Thyroid gland (tissue), 4 donors: ENCODE data around the gene B4GAT1. TPM values are rescaled to one million over a fixed set of nuclear protein-coding genes. Genes with fewer than 3 reads are reported as not detected.
A peak's percentile ranks its signal among the peaks of the same experiment; 100 is the strongest.

Experiments used
- DNase-seq, 2 donors: peaks; one replicate each; pipeline ENCODE4 v3.0.0-alpha.2; 2019
- H3K27ac ChIP-seq, 3 donors: fragments of 200-600 bp; sonication (generic); 1 replicate in 2 of 3; 2 replicates in 1 of 3; pipeline ENCODE4 v1.5.1; 2016 to 2019; ENCODE audit warnings: mild to moderate bottlenecking in 1 of 3, moderate library complexity in 1 of 3
- H3K27me3 ChIP-seq: fragments of 200-600 bp; sonication (generic); one replicate; pipeline ENCODE4 v1.5.1; 2019
- H3K36me3 ChIP-seq, 2 donors: fragments of 200-600 bp; sonication (generic); one replicate each; pipeline ENCODE4 v1.5.1; 2016 to 2019
- H3K4me1 ChIP-seq, 2 donors: fragments of 200-600 bp; sonication (generic); one replicate each; pipeline ENCODE4 v1.5.1; 2017 to 2019
- H3K4me3 ChIP-seq, 3 donors: fragments of 200-600 bp; sonication (generic); replicated peaks in 1 of 3; 1 replicate in 2 of 3; 2 replicates in 1 of 3; pipeline ENCODE4 v1.5.1; 2016; ENCODE audit warnings: mild to moderate bottlenecking in 1 of 3
- H3K9me3 ChIP-seq: fragments of 200-600 bp; sonication (generic); one replicate; pipeline ENCODE4 v1.5.1; 2017
- CTCF ChIP-seq, 6 experiments: fragments of 200-600 bp in 3 of 6; fragments of 450-650 bp in 3 of 6; sonication (generic) in 3 of 6; IDR thresholded peaks; one replicate each; pipeline ENCODE4 v1.5.1; 2016 to 2019; ENCODE audit warnings: antibody characterized with exemption in 6 of 6, mild to moderate bottlenecking in 2 of 6, inconsistent platforms in 1 of 6, moderate library complexity in 1 of 6
- POLR2A ChIP-seq, 2 donors: fragments of 450-650 bp; IDR thresholded peaks; one replicate each; pipeline ENCODE4 v1.6.1; 2017; ENCODE audit warnings: antibody characterized with exemption in 2 of 2, mild to moderate bottlenecking in 2 of 2, moderate library complexity in 1 of 2
- WGBS, 2 donors: methylation state at CpG; one replicate each; pipeline ENCODE4 v1.1.5; 2017; 5-methylcytosine and 5-hydroxymethylcytosine counted together
- intact Hi-C: fragments of 100-400 bp; cut with DNase I; formaldehyde crosslinking; loops from one replicate; pipeline ENCODE4 v1.15.1; 2023
- total RNA-seq, 4 donors: library from RNA; depleted of rRNA; stranded (reverse); fragments of >200 nt; gene quantifications; one replicate each; pipeline ENCODE4 v1.2.3, GENCODE V29; 2016

The B4GAT1 gene
- total RNA-seq, 4 donors from 2014 or later, result 41.1 to 67.2 (median 49.5) TPM

GRCh38 chr11:66339162-66339675, 8.2 kb downstream of the B4GAT1 start:
- Histone ChIP-seq H3K27me3 (no peaks in the 10 kb centered on the region), H3K9me3 (no peaks in the 10 kb centered on the region), H3K36me3 (peaks cover 31 to 32% of the 10 kb centered on the region in 2 donors), H3K4me3 (no peak overlapping the region), H3K4me1 (peaks cover 16 to 32% of the 10 kb centered on the region in 2 donors), H3K27ac (no peak overlapping the region)
- 78 to 80% methylated on average over 6 of the region's 6 CpGs for whole genome bisulfite sequencing, 2 donors
- no peak for TF ChIP-seq POLR2A (IDR thresholded peaks at IDR 0.05)
- TF ChIP-seq CTCF (IDR thresholded peaks at IDR 0.05), result no peak
- intact Hi-C loops, result no loop called here
- DNase-seq, result no peak

- intact Hi-C loops, result no loop called here
- Histone ChIP-seq H3K9me3 (no peaks in the 10 kb centered on the region), H3K4me3 (no peak overlapping the region), H3K27me3 (no peaks in the 10 kb centered on the region), H3K27ac (no peak overlapping the region), H3K4me1 (peaks cover 10 to 25% of the 10 kb centered on the region in 2 donors), H3K36me3 (peaks cover 31 to 32% of the 10 kb centered on the region in 2 donors)
- WGBS, 2 donors, result 86 to 95% methylated on average over 11 to 14 of the region's 17 CpGs
- TF ChIP-seq CTCF (IDR thresholded peaks at IDR 0.05) (no peak), POLR2A (IDR thresholded peaks at IDR 0.05) (no peak)
- no peak for DNase-seq
Observed at GRCh38 chr11:66338276-66339161, 8.9 kb downstream of the B4GAT1 start.

GRCh38 chr11:66337103-66337899, 10.1 kb downstream of the B4GAT1 start:
- no peaks in the 10 kb centered on the region for H3K9me3 ChIP-seq
- no peaks in the 10 kb centered on the region for H3K27me3 ChIP-seq
- H3K27ac ChIP-seq, result no peak overlapping the region
- no peak for DNase-seq
- H3K4me3 ChIP-seq, result no peak overlapping the region
- H3K36me3 ChIP-seq, result peaks cover 31 to 32% of the 10 kb centered on the region in 2 donors
- 68 to 84% methylated on average over 9 to 13 of the region's 18 CpGs for WGBS, 2 donors
- intact Hi-C loops, result no loop called here
- TF ChIP-seq POLR2A (IDR thresholded peaks at IDR 0.05) (no peak), CTCF (IDR thresholded peaks at IDR 0.05) (no peak)
- H3K4me1 ChIP-seq, result peaks cover 7 to 24% of the 10 kb centered on the region in 2 donors

GRCh38 chr11:66336234-66337102, 11.0 kb downstream of the B4GAT1 start, which contains the start of gene RIN1:
Gene RIN1, minus strand, starts transcription at chr11:66336434. Its CDS starts 32 bp downstream, at chr11:66336402.
- intact Hi-C loops, result no loop called here
- TF ChIP-seq CTCF (IDR thresholded peaks at IDR 0.05) (peak in 2 of 6 experiments; percentile 2 to 28), POLR2A (IDR thresholded peaks at IDR 0.05) (no peak)
- Histone ChIP-seq H3K27me3 (no peaks in the 10 kb centered on the region), H3K36me3 (peaks cover 25 to 30% of the 10 kb centered on the region in 2 donors), H3K4me1 (peaks cover 7 to 24% of the 10 kb centered on the region in 2 donors), H3K4me3 (peak within 1 kb of the TSS in 1 of 3 donors; percentile 26), H3K9me3 (no peaks in the 10 kb centered on the region), H3K27ac (peak within 1 kb of the TSS in 2 of 3 donors; percentile 42 to 47)
- peak in 1 of 2 donors; percentile 23 for DNase-seq
- 19 to 42% methylated on average over 14 to 21 of the region's 22 CpGs for WGBS, 2 donors
